Omental fat pad (tissue), 4 donors: ENCODE results near the gene SNRNP70. TPM values are rescaled to one million over a fixed set of nuclear protein-coding genes. Genes with fewer than 3 reads are reported as not detected.

Experiments
- ATAC-seq: fragments of 150-250 bp; one replicate; pipeline ENCODE4 v1.9.1; 2016; ENCODE audit warnings: mild to moderate bottlenecking, moderate library complexity; ENCODE audit not compliant: low FRiP score
- DNase-seq: peaks from one replicate; pipeline ENCODE4 v3.0.0-alpha.2; 2019; ENCODE audit warnings: low spot score
- total RNA-seq, 4 donors: library from RNA; depleted of rRNA; stranded (reverse); fragments of >200 nt; gene quantifications; one replicate each; pipeline ENCODE4 v1.1.0, GENCODE V29; 2016
- TF ChIP-seq, protein P1 (sequence below), 3 donors: fragments of 450-650 bp; IDR thresholded peaks; one replicate each; pipeline ENCODE4 v1.5.1; 2016 to 2017; ENCODE audit warnings: antibody characterized with exemption in 3 of 3, mild to moderate bottlenecking in 3 of 3, moderate library complexity in 2 of 3

SNRNP70 gene
- total RNA-seq, 4 donors from 2014 or later = 132 to 314 (median 207) TPM

- ATAC-seq = peak; percentile 60
- TF ChIP-seq, protein P1, sequence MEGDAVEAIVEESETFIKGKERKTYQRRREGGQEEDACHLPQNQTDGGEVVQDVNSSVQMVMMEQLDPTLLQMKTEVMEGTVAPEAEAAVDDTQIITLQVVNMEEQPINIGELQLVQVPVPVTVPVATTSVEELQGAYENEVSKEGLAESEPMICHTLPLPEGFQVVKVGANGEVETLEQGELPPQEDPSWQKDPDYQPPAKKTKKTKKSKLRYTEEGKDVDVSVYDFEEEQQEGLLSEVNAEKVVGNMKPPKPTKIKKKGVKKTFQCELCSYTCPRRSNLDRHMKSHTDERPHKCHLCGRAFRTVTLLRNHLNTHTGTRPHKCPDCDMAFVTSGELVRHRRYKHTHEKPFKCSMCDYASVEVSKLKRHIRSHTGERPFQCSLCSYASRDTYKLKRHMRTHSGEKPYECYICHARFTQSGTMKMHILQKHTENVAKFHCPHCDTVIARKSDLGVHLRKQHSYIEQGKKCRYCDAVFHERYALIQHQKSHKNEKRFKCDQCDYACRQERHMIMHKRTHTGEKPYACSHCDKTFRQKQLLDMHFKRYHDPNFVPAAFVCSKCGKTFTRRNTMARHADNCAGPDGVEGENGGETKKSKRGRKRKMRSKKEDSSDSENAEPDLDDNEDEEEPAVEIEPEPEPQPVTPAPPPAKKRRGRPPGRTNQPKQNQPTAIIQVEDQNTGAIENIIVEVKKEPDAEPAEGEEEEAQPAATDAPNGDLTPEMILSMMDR (IDR thresholded peaks at IDR 0.05) = no peak
- peak; percentile 40 for DNase-seq
Observed at GRCh38 chr19:49150106-49150943, 65.1 kb downstream of the SNRNP70 start.

DNA sequence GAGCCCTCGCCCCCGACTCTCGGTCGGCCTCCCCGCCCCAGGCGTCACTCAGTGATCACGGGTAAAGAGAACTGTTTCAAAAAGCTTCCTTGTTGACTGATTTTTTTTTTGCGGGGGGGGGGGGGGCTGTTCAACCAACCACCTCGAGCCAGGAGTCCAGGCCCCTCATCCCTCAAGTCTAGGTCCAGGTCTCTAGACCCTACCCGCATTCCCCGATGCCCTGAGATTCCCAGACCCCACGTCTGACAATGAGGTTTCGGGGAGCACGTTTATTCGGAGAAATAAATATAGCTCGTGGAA is 65.6 kb downstream of the SNRNP70 start:
- DNase-seq = no peak
- TF ChIP-seq, protein P1 (IDR thresholded peaks at IDR 0.05) = no peak

DNA sequence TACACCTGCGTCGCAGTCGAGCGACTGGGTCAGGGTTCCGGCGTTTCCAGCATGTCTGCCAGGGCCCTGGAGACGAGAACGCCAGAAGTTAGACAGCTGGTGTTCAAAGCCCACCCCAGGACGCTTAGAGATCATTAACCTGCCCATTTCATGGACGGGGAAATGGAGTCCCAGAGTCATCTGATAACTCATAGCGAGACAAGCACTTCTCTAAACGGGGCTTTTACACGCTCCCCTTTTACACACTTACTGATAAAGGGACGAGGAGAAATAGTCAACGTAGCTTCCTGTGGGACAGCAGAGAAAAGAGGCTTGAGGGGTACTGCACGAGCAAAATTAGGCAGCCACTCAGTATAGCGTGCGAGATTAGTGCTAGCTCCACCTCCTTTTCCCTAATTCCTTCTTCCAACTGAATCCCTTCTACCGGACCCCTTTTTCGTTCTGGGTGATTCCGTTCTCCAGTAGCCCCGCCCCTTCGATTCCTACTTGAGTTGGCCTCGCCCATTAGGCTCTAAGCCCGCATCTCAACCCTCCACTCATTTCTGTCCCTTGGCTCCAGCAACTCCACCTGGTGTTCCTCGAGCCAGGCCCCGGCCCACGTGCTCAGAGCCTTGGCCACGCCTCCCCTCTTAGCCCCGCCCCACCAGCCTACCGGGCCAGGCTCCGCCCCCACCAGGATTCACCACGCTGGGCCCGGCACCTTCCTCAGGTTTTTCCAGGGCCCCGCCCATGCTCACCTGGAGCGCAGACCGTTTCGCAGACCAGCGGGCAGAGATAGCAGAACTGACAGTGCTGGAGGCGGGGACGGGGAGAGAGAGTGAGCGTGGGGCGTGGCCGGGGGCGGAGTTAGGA is 66.2 kb downstream of the SNRNP70 start:
- ATAC-seq (no peak), DNase-seq (no peak)
- TF ChIP-seq, protein P1 (IDR thresholded peaks at IDR 0.05) = no peak

More for the DNA sequence above, 65.6 kb downstream of the SNRNP70 start:
- ATAC-seq = no peak

DNA sequence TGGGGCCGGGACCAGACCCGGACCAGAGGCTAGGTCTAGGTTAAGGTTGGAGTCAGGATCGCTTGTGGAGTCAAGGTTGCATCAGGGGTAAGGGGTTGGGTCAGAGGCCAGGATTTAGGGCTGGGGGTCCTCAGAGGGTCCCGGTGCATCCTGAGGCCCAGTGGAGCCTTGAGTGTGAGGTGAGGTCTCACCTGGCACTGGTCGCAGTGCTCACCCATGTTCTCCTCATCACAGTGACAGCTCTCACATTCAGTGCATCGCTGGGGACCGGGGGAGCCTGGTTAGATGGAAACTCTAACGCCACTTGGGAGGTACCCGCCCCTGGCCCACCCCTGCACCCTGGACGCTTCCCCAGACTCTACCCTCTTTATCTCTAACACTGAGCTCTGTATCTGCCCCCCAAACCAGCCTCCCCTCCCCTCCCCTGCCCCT is 66.9 kb downstream of the SNRNP70 start:
- no peak for DNase-seq
- no peak for ATAC-seq
- TF ChIP-seq, protein P1 (IDR thresholded peaks at IDR 0.05) = no peak

DNA sequence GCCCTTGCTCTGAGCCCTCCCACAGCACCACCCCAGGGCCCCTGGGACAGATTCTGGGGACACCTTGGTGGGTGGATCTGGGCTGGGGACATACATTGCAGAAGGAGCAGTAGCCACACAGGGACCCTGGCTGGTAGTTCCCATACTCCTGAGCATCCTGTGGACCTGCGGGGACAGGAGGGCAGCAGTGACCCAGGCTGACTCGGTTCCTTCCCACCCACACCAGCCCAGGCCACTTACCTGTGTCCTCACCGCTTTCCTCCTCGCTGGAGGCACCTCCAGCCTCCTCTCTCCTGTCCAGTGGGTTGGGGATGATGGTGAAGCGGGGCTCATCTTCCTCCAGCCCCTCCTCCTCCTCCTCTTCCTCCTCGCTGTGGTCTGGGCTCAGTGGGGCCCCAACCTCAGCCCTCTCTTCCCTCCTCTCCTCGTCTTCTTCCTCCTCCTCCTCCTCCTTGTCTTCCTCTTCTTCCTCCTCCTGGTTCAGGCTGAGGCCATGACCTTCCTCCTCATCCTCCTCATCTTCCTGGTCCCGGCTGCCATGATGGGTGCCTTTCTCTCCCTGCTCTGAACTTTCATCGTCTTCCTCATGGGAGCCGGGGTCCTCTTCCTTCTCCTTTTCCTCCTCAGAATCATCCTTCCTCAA is 68.0 kb downstream of the SNRNP70 start:
- TF ChIP-seq, protein P1 (IDR thresholded peaks at IDR 0.05) = no peak
- ATAC-seq (no peak), DNase-seq (no peak)

- no peak for ATAC-seq
- TF ChIP-seq, protein P1 (IDR thresholded peaks at IDR 0.05) = no peak
- no peak for DNase-seq
Observed at GRCh38 chr19:49154279-49154678, 69.0 kb downstream of the SNRNP70 start.
